ENCODE results near the gene REXO4. TPM values are rescaled to one million over a fixed set of nuclear protein-coding genes. Genes with fewer than 3 reads are reported as not detected.

The REXO4 gene
- total and polyA plus RNA-seq, 2 of the 8 experiments (the other 6 are each of a cell fraction or from before 2014, with no cell fraction given), result 19.1 to 38.3 TPM

DNA sequence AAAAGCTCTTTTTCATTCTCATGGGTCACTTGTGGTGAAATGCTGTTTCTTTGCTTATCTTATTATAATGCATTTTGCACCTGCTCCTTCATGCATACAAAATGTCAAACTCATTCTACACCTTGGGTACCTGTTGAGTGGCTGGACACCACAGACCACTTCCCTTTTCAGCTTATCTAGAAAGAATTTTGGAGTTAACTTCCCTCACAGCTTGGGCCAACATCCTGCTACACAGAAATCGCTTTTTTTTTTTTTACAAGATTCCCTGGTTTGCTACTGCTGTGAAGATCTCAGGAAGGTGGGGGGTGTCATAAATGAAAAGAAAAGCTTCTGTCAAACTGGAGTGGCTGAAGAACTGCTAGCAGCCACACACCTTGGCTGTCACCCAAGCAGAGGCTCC lies 2.6 kb downstream of the REXO4 start (continued):
- TF ChIP-seq TCF12 (IDR thresholded peaks at IDR 0.05; ENCODE audit: low read depth, low read length), result no peak
- no peak for TF ChIP-seq ASH2L (IDR thresholded peaks at IDR 0.05; ENCODE audit: low read length)
- TF ChIP-seq POLR2AphosphoS5 (IDR thresholded peaks at IDR 0.05; ENCODE audit: low read depth, low read length), result no peak
- TF ChIP-seq RNF2 (IDR thresholded peaks at IDR 0.05; ENCODE audit: borderline replicate concordance, low read depth, low read length, missing control alignments, poor library complexity, severe bottlenecking), result no peak
- no peak for TF ChIP-seq CTBP2 (IDR thresholded peaks at IDR 0.05; ENCODE audit: borderline replicate concordance, insufficient read depth, insufficient read length, low read length)
- no peak for TF ChIP-seq SRF (IDR thresholded peaks at IDR 0.05; ENCODE audit: low read depth, low read length)

Measured in H1 (cell line).